CD4-positive, alpha-beta T cell (primary cell): ENCODE measurements around the gene OR52H1. TPM values are rescaled to one million over a fixed set of nuclear protein-coding genes. Genes with fewer than 3 reads are reported as not detected.

Experiments used
- ATAC-seq: fragments of 200-7000 bp; cut with Tn5 transposase; one replicate; pipeline ENCODE4 v1.10.0; 2022; ENCODE audit warnings: mild to moderate bottlenecking; ENCODE audit not compliant: poor library complexity
- CTCF ChIA-PET: fragments of 350-600 bp; sonication (Branson Sonifier 250); formaldehyde crosslinking; loops from one replicate; lab custom pipeline; 2021; ENCODE audit warnings: antibody characterized with exemption, inconsistent platforms; lab: Charles Lee
- POLR2A ChIA-PET: fragments of 350-600 bp; sonication (Branson Sonifier 250); formaldehyde crosslinking; loops from one replicate; lab custom pipeline; 2021; ENCODE audit warnings: antibody characterized with exemption, inconsistent platforms; lab: Charles Lee
- DNase-seq, 14 experiments: peaks; one replicate each; pipeline ENCODE4 v3.0.0-alpha.2; 2013 to 2020; ENCODE audit warnings: mixed read lengths in 2 of 14
- H3K27ac ChIP-seq, 2 donors: one replicate each; pipeline versions ENCODE4 v1.5.1 to v1.7.0; 2013; ENCODE audit warnings: low read length in 2 of 2, low read depth in 1 of 2, mild to moderate bottlenecking in 1 of 2
- H3K27me3 ChIP-seq, 2 experiments: 1 replicate in 1 of 2; 2 replicates in 1 of 2; pipeline versions ENCODE4 v1.6.1 to v1.7.0; 2013; ENCODE audit warnings: low read length in 2 of 2, control low read depth in 1 of 2, mild to moderate bottlenecking in 1 of 2, moderate library complexity in 1 of 2; ENCODE audit not compliant: insufficient read depth in 2 of 2, control insufficient read depth in 1 of 2
- H3K36me3 ChIP-seq: one replicate; pipeline ENCODE4 v1.6.1; 2013; ENCODE audit warnings: low read length, control low read depth; ENCODE audit not compliant: insufficient read depth
- H3K4me1 ChIP-seq: one replicate; pipeline ENCODE4 v1.6.1; 2013; ENCODE audit warnings: low read length, control low read depth; ENCODE audit not compliant: insufficient read depth
- H3K4me3 ChIP-seq: one replicate; pipeline ENCODE4 v1.5.1; 2013; ENCODE audit warnings: mild to moderate bottlenecking, low read length, moderate library complexity
- H3K9me3 ChIP-seq, 2 experiments: 1 replicate in 1 of 2; 2 replicates in 1 of 2; pipeline versions ENCODE4 v1.6.1 to v1.7.0; 2013; ENCODE audit warnings: low read length in 2 of 2, mild to moderate bottlenecking in 2 of 2, control low read depth in 1 of 2, moderate library complexity in 1 of 2; ENCODE audit not compliant: control insufficient read depth in 1 of 2, insufficient read depth in 1 of 2
- H3K27ac Mint-ChIP-seq: one replicate; pipeline ENCODE4 v1.8.0; 2020; ENCODE audit warnings: mixed read lengths
- H3K27me3 Mint-ChIP-seq: one replicate; pipeline ENCODE4 v1.8.0; 2021; ENCODE audit warnings: mixed read lengths
- H3K36me3 Mint-ChIP-seq: one replicate; pipeline ENCODE4 v1.8.0; 2021; ENCODE audit warnings: low read depth, mixed read lengths
- H3K4me1 Mint-ChIP-seq: one replicate; pipeline ENCODE4 v1.8.0; 2021; ENCODE audit warnings: low read depth, mixed read lengths
- H3K4me3 Mint-ChIP-seq: one replicate; pipeline ENCODE4 v1.8.0; 2020; ENCODE audit warnings: mild to moderate bottlenecking, mixed read lengths
- H3K9me3 Mint-ChIP-seq: one replicate; pipeline ENCODE4 v1.8.0; 2020; ENCODE audit warnings: mixed read lengths
- intact Hi-C, 2 experiments: fragments of 100-400 bp; cut with DNase I in 1 of 2; cut with micrococcal nuclease in 1 of 2; formaldehyde crosslinking; loops; one replicate each; pipeline versions ENCODE4 v1.15.1 to v1.9.0; 2023 to 2025; cut with DNase I, micrococcal nuclease
- total RNA-seq, 174 experiments: library from RNA in 2 of 174; stranded (reverse) in 2 of 174; gene quantifications; one replicate each; pipeline ENCODE4 v1.2.3 and lab custom pipeline; 2021 to 2026
- TF ChIP-seq, protein P1 (sequence below): fragments of 200-600 bp; IDR thresholded peaks from one replicate; pipeline ENCODE4 v1.8.0; 2022; ENCODE audit warnings: antibody characterized with exemption, mild to moderate bottlenecking

OR52H1 gene
- total RNA-seq, 2 experiments from 2014 or later: 0.22 TPM; not detected in 1

DNA sequence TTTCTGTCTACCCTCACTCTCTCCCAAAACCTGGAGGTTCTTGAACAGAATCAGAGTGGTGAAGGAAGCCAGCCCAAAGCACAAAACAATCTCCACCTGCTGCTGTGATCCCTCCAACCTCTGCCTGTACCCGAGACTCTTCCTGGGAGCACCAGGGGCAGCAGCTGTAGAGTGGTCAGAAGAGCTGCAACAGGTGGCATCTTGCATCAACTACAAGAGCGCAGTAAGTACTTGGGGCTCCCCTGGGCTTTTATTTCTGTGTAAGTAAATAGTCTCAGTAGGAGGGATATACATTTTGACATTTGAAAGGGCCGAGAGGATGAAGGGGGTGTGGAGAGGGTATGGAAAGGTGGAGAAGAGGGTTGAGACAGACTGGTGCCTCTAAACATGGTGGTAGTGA is 23.6 kb downstream of the OR52H1 start:
- intact Hi-C loops: no loop called here
- no peaks in the 10 kb centered on the region for H3K4me1 ChIP-seq
- no peaks in the 10 kb centered on the region for H3K4me1 Mint-ChIP-seq
- ChIA-PET CTCF (no interaction called here), POLR2A (no interaction called here)
- no peaks in the 10 kb centered on the region for H3K36me3 ChIP-seq
- DNase-seq (no peak), ATAC-seq (no peak)
- H3K4me3 Mint-ChIP-seq: no peak overlapping the region
- H3K27ac Mint-ChIP-seq: no peak overlapping the region
- H3K9me3 ChIP-seq: no peaks in the 10 kb centered on the region
- TF ChIP-seq, protein P1, sequence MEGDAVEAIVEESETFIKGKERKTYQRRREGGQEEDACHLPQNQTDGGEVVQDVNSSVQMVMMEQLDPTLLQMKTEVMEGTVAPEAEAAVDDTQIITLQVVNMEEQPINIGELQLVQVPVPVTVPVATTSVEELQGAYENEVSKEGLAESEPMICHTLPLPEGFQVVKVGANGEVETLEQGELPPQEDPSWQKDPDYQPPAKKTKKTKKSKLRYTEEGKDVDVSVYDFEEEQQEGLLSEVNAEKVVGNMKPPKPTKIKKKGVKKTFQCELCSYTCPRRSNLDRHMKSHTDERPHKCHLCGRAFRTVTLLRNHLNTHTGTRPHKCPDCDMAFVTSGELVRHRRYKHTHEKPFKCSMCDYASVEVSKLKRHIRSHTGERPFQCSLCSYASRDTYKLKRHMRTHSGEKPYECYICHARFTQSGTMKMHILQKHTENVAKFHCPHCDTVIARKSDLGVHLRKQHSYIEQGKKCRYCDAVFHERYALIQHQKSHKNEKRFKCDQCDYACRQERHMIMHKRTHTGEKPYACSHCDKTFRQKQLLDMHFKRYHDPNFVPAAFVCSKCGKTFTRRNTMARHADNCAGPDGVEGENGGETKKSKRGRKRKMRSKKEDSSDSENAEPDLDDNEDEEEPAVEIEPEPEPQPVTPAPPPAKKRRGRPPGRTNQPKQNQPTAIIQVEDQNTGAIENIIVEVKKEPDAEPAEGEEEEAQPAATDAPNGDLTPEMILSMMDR: no peak
- H3K27ac ChIP-seq: no peak overlapping the region
- H3K27me3 Mint-ChIP-seq: no peaks in the 10 kb centered on the region
- peaks cover 0 to 2% of the 10 kb centered on the region in 2 experiments for H3K27me3 ChIP-seq
- no peaks in the 10 kb centered on the region for H3K36me3 Mint-ChIP-seq
- H3K9me3 Mint-ChIP-seq: no peaks in the 10 kb centered on the region
- H3K4me3 ChIP-seq: no peak overlapping the region

DNA sequence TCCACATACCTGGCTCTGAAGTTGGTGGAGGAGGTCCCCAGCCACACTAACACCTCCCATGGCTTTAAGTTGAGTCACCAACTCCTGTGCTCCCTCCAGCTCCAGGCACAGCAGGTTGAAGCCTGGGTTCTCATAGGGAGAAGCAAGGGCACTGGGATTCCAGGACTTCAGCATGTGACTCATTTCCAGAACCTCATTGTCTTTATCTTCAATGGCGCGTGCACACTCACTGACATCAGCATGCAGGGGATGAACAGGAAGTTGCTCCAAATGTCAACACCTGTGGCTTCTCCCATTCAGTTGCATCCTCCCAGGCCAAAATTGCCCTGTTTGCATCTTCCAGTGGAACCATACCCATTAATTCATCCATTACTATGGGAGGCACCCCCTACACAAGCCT is 26.0 kb downstream of the OR52H1 start:
- Mint-ChIP-seq H3K36me3 (no peaks in the 10 kb centered on the region), H3K27me3 (no peaks in the 10 kb centered on the region), H3K4me3 (no peak overlapping the region), H3K4me1 (no peaks in the 10 kb centered on the region), H3K27ac (no peak overlapping the region), H3K9me3 (no peaks in the 10 kb centered on the region)
- CTCF ChIA-PET: no interaction called here
- no peak for ATAC-seq
- POLR2A ChIA-PET: no interaction called here
- DNase-seq: no peak
- Histone ChIP-seq H3K36me3 (no peaks in the 10 kb centered on the region), H3K9me3 (no peaks in the 10 kb centered on the region), H3K27me3 (no peaks in the 10 kb centered on the region), H3K4me3 (no peak overlapping the region), H3K27ac (no peak overlapping the region), H3K4me1 (no peaks in the 10 kb centered on the region)
- TF ChIP-seq, protein P1: no peak
- intact Hi-C loops: no loop called here

DNA sequence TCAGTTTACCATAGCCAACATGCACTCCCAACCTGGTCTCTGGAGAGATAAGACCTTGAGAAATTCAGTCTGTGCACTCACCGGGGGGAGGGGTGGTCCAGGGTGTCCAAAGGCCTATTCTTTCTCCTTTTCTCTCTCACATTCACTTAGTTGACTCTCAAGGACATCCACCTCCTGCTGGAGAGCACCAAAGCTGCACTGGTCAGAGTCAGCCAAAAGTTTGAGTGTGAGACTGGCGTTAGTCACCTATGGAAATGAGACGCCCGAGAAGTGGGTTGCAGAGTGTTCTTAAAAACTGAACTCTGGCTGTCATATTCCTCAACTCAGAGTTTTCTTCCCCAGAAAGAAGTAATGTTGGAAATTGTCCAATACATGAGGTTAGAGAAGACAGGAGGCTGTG is 26.8 kb downstream of the OR52H1 start:
- no peak overlapping the region for H3K27ac Mint-ChIP-seq
- ATAC-seq (no peak), DNase-seq (no peak)
- H3K4me3 Mint-ChIP-seq: no peak overlapping the region
- CTCF ChIA-PET: no interaction called here
- intact Hi-C loops: no loop called here
- Histone ChIP-seq H3K4me1 (no peaks in the 10 kb centered on the region), H3K27me3 (no peaks in the 10 kb centered on the region), H3K27ac (no peak overlapping the region), H3K9me3 (no peaks in the 10 kb centered on the region), H3K4me3 (no peak overlapping the region), H3K36me3 (no peaks in the 10 kb centered on the region)
- TF ChIP-seq, protein P1: no peak
- H3K9me3 Mint-ChIP-seq: no peaks in the 10 kb centered on the region
- POLR2A ChIA-PET: no interaction called here
- no peaks in the 10 kb centered on the region for H3K27me3 Mint-ChIP-seq
- H3K4me1 Mint-ChIP-seq: no peaks in the 10 kb centered on the region
- no peaks in the 10 kb centered on the region for H3K36me3 Mint-ChIP-seq
